ACC112 (cell line): ENCODE results near the gene TIAM2.

Experiments used
- H2AFZ ChIP-seq: fragments of 200-600 bp; sonication (generic); one replicate; pipeline ENCODE4 v1.6.0; 2017; ENCODE audit warnings: antibody characterized with exemption, low read length; ENCODE audit not compliant: unreplicated experiment
- H3K27ac ChIP-seq: fragments of 200-600 bp; sonication (generic); 2 replicates; pipeline ENCODE4 v1.5.1; 2014; ENCODE audit warnings: low read depth, mild to moderate bottlenecking, antibody characterized with exemption, low read length, moderate library complexity
- H3K27me3 ChIP-seq: fragments of 200-600 bp; sonication (generic); 2 replicates; pipeline ENCODE4 v1.6.1; 2014; ENCODE audit warnings: mild to moderate bottlenecking, antibody characterized with exemption, low read length, moderate library complexity, mixed read lengths; ENCODE audit not compliant: insufficient read depth
- H3K36me3 ChIP-seq: fragments of 200-600 bp; sonication (generic); 2 replicates; pipeline ENCODE4 v1.6.1; 2016; ENCODE audit warnings: mild to moderate bottlenecking, antibody characterized with exemption, low read length, moderate library complexity, mixed read lengths; ENCODE audit not compliant: insufficient read depth
- H3K4me1 ChIP-seq: fragments of 200-600 bp; sonication (generic); one replicate; pipeline ENCODE4 v1.6.1; 2016; ENCODE audit warnings: low read length, mixed read lengths; ENCODE audit not compliant: insufficient read depth, unreplicated experiment, control insufficient read depth
- H3K4me3 ChIP-seq: fragments of 200-600 bp; sonication (generic); 2 replicates; pipeline ENCODE4 v1.5.1; 2014; ENCODE audit warnings: mild to moderate bottlenecking, low read depth, low read length
- H3K79me2 ChIP-seq: fragments of 200-600 bp; sonication (generic); one replicate; pipeline ENCODE4 v1.6.0; 2016; ENCODE audit warnings: low read length; ENCODE audit not compliant: control insufficient read depth, unreplicated experiment, insufficient read depth

TIAM2 gene

DNA sequence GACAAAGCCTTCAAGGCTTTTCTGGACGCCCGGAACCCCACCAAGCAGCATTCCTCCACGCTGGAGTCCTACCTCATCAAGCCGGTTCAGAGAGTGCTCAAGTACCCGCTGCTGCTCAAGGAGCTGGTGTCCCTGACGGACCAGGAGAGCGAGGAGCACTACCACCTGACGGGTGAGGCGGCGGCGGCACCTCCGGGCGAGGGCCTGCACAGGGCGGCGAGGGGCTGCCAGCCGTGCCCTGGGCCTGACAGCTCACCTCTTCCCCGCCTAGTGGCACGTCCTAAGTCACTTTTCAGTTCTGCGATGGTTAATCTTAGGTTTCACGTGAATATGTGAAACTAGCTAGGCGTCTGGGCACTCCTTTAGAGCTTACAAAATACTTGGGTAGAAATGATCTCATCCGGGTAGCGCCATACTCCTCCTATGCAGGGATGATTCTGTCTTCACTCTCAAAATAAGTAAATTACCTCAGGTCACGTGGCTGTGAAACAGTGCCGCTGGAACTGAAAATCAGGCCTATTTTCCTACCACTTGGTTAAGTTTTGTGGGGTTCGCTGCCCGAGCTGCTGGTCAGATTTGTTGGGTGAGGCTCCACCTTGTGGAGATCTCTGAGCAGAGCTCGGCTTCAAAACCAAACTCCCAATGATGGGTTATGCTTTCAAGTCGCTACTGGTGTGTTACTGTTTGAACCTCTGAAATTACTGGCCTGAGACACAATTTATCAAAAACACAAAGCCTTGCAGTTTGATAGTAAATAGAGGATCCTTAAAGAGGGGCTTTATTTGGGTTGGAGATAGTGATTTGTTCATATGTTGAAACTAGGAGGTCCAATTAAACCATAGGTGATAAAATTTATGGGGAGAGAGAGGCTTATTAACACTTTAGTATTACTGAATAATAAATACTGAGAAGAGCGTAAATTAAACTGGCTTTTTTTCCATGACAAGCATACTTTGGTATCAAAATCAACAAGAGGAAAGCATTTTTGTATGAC, 253.2 kb downstream of the TIAM2 start:
- Histone ChIP-seq H3K4me1 (peaks cover 10% of the 10 kb centered on the region), H2AFZ (no peak overlapping the region), H3K27ac (peak overlapping the region; percentile 53), H3K79me2 (no peaks in the 10 kb centered on the region), H3K27me3 (no peaks in the 10 kb centered on the region), H3K4me3 (no peak overlapping the region), H3K36me3 (peaks cover 21% of the 10 kb centered on the region)

DNA sequence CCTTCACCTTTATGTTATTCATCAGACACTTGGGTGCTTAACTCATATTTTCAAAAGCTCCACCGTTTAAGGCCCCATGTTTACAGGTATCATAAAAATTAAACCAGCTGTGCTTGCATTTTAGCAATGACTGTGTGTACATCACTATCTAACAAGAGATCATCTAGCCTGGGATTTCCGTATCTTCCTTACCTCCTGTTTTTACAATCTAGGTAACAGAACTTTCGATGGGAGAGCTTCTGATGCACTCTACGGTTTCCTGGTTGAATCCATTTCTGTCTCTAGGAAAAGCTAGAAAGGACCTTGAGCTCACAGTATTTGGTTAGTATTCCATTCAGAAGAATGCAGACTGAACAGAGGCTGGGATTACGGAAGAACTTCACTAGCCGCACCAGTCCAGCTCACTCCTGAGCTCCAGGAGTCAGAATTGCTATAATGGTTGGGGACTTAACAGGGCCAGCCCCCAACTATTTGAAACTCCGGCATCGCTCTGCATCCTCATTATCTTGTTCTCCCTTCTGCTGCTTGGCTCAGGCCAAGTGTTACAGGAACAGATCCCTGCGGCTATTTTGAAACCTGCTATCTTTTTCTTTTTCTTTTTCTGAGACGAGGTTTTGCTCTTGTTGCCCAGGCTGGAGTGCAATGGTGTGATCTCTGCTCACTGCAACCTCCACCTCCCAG, 255.7 kb downstream of the TIAM2 start:
- H3K36me3 ChIP-seq: peaks cover 24% of the 10 kb centered on the region
- H3K27me3 ChIP-seq: no peaks in the 10 kb centered on the region
- H3K27ac ChIP-seq: no peak overlapping the region
- peaks cover 10% of the 10 kb centered on the region for H3K4me1 ChIP-seq
- H3K4me3 ChIP-seq: no peak overlapping the region
- no peak overlapping the region for H2AFZ ChIP-seq
- H3K79me2 ChIP-seq: no peaks in the 10 kb centered on the region

DNA sequence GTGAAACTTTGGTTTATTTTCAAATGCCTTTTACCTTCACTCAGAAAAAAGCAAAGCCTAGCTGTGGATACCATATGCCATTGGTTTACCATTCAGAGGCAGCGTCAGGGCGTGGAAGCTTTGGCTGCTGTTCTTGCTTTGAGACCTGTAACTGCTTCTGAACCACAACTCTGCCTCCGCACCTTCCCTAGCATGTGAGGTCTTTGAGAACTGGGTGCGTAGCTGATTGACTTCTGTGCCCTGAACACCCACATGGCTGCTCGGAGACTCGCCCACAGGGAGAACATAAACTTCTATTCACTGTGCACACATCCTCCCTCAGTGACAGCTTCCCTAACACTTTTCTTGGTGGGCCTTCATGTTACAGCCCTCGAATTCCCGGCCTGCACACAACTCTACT, 257.5 kb downstream of the TIAM2 start:
- Histone ChIP-seq H3K79me2 (no peaks in the 10 kb centered on the region), H3K27ac (no peak overlapping the region), H3K36me3 (peaks cover 24% of the 10 kb centered on the region), H3K4me3 (no peak overlapping the region), H3K4me1 (peaks cover 8% of the 10 kb centered on the region), H2AFZ (no peak overlapping the region), H3K27me3 (no peaks in the 10 kb centered on the region)

DNA sequence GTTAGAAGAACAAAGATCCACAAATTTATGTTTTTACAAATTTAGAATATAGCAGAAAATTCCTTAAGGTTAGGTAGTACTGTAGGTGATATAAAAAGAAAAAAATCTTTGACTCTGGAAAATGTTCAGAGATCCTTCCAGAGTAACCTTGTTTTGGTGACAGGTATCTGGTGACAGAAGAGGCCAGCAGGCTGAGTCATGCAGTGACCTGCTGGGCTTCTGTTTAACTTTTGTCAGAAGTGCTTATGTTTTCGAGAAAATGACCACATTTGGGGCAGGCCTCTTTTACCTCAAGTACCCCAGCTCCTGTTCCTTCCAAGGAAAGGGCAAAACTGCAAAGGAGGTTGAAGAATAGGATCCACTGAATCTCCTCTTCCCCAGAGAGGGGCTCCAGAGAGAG, 258.2 kb downstream of the TIAM2 start:
- no peak overlapping the region for H3K4me3 ChIP-seq
- no peak overlapping the region for H2AFZ ChIP-seq
- no peaks in the 10 kb centered on the region for H3K27me3 ChIP-seq
- peaks cover under 1% of the 10 kb centered on the region for H3K4me1 ChIP-seq
- no peak overlapping the region for H3K27ac ChIP-seq
- no peaks in the 10 kb centered on the region for H3K79me2 ChIP-seq
- H3K36me3 ChIP-seq: peaks cover 26% of the 10 kb centered on the region

DNA sequence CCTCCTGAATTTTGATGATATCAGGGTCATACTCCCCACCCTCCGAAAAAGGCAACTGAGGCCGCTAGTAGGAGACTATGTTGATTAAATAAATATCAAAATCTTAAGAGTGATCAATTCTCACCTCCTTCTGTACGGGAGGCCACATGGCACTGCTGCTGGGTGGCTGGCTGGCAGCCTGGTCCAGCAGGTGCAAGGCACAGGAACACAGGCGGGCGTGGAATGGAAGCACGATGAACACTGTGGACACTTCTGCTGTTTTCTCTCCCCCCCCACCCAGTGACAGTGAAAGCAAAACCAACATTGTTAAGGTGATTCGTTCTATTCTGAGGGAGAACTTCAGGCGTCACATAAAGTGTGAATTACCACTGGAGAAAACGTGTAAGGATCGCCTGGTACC, 259.0 kb downstream of the TIAM2 start:
- Histone ChIP-seq H3K79me2 (no peaks in the 10 kb centered on the region), H3K27ac (no peak overlapping the region), H3K4me1 (no peaks in the 10 kb centered on the region), H3K4me3 (no peak overlapping the region), H2AFZ (no peak overlapping the region), H3K27me3 (no peaks in the 10 kb centered on the region), H3K36me3 (peaks cover 25% of the 10 kb centered on the region)

DNA sequence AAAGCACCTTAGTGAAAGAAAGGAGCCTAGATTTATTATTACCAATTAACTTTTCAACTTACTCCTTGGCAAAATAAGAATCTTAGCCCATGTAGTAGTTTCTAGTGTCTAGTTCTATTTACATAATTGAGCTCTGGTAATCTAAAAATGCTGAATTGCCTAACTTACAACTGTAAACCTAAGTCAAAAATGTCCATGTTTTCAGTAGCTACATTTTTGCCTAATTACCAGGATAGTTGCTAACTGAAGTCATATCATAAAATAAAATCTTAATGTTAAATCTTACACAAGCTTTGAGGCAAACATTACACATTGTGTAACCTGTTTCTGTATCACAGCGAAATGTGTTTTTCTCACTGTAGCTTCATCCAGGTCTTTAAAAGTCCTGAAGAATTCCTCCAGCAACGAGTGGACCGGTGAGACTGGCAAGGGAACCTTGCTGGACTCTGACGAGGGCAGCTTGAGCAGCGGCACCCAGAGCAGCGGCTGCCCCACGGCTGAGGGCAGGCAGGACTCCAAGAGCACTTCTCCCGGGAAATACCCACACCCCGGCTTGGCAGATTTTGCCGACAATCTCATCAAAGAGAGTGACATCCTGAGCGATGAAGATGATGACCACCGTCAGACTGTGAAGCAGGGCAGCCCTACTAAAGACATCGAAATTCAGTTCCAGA, 261.1 kb downstream of the TIAM2 start:
- peaks cover 23% of the 10 kb centered on the region for H3K36me3 ChIP-seq
- H2AFZ ChIP-seq: no peak overlapping the region
- no peaks in the 10 kb centered on the region for H3K4me1 ChIP-seq
- no peak overlapping the region for H3K27ac ChIP-seq
- H3K27me3 ChIP-seq: no peaks in the 10 kb centered on the region
- H3K4me3 ChIP-seq: no peak overlapping the region
- no peaks in the 10 kb centered on the region for H3K79me2 ChIP-seq

DNA sequence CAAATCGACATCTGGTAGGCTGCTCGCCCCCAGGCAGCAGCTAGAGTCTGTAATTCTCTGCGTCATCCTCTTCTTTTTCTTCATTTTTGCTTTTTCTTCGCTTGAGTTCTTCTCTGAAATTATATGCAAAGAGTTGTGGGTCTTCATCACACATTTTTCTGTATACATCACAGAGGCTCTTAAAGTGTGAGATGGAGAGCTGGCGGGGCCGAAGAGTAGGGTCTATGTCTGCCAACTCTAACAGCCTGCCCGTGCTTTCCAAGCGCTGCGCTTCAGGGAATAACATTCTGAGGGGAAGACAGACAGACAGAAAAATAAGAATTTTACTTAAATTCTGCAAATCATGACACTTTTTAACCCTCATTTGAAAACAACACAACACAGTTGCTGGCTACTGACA, 262.7 kb downstream of the TIAM2 start:
- H3K27ac ChIP-seq: no peak overlapping the region
- peaks cover 23% of the 10 kb centered on the region for H3K36me3 ChIP-seq
- H2AFZ ChIP-seq: no peak overlapping the region

DNA sequence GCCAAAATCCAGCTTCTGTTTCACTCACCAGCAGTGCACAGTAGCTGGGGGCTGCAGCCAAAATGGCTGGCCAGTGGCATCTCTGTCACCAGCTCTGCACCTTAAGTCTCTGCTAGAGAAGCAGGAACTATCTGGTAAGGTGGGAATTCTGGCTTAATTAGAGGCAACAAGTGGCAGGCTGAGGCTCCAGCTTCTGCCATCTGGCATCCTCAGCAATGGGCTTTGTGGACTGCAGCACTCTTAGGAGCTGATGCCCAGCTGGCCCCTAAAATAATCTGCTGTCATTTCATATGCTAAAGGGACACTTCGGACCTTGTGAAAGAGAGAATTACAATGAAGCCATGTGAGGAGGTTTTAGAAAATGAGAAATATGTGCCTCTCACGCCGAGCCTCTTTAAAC, 264.1 kb downstream of the TIAM2 start:
- H3K36me3 ChIP-seq: peaks cover 23% of the 10 kb centered on the region
- H3K27ac ChIP-seq: no peak overlapping the region
- no peaks in the 10 kb centered on the region for H3K4me1 ChIP-seq
- no peak overlapping the region for H2AFZ ChIP-seq
- H3K27me3 ChIP-seq: no peaks in the 10 kb centered on the region
- no peak overlapping the region for H3K4me3 ChIP-seq
- peaks cover 4% of the 10 kb centered on the region for H3K79me2 ChIP-seq

More for the DNA sequence above, 262.7 kb downstream of the TIAM2 start:
- Histone ChIP-seq H3K4me3 (no peak overlapping the region), H3K4me1 (no peaks in the 10 kb centered on the region), H3K27me3 (no peaks in the 10 kb centered on the region), H3K79me2 (no peaks in the 10 kb centered on the region)

DNA sequence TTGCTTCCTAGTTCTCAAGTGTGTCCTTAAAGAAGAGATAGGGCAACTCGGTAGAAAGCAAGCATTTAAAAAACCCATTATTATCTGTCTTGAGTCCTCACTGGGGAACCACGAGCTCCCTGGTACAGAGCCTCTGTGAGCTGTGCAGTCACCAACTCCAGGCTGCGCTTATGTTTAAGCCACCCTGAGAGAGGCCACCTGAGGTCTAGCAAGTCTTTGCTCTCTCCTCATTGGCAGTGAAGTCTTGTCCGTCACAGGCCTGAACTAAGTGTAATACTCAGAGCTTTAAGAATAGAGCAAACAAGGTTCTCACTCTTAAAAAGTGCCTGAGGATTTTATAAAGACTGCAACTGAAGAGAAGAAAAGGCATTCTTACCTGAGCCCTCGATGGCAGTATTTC, 264.8 kb downstream of the TIAM2 start:
- Histone ChIP-seq H3K79me2 (peaks cover 4% of the 10 kb centered on the region), H2AFZ (no peak overlapping the region), H3K4me1 (peaks cover 6% of the 10 kb centered on the region), H3K27ac (no peak overlapping the region), H3K4me3 (no peak overlapping the region), H3K27me3 (no peaks in the 10 kb centered on the region), H3K36me3 (peaks cover 18% of the 10 kb centered on the region)

DNA sequence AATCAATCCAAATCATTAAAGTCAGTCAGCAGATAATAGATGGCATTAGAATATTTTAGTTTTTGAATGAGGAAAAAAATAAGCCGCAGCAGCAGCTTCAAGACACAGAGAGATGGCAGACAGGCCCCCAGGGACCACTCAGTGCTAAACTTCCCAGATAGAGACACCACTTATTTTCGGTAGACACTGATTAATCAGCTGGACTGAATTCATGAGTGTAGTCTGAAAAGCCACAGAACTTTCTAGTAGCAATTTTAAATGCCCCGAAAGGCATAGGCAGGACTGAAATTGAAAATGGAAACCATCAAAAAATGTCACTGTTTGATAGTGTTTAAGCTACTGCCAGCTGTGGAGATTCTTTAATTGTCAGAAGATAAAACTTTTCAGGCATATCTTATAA, 265.6 kb downstream of the TIAM2 start:
- Histone ChIP-seq H3K4me1 (peaks cover 11% of the 10 kb centered on the region), H3K4me3 (no peak overlapping the region), H3K27ac (no peak overlapping the region), H3K27me3 (no peaks in the 10 kb centered on the region), H3K36me3 (peaks cover 13% of the 10 kb centered on the region), H2AFZ (no peak overlapping the region), H3K79me2 (peaks cover 4% of the 10 kb centered on the region)
